ENCODE measurements around the gene FGF12. TPM values are rescaled to one million over a fixed set of nuclear protein-coding genes. Genes with fewer than 3 reads are reported as not detected.

Gene FGF12
- total RNA-seq, 2 experiments from 2014 or later = 0.06 to 1.7 TPM

- no TSS peak for BruUV-seq (replicated peaks)
- Histone ChIP-seq H3K27ac (ENCODE audit: low read depth, low read length, poor library complexity, severe bottlenecking) (no peak overlapping the region), H3K79me2 (ENCODE audit: insufficient read depth, low read depth, low read length) (no peaks in the 10 kb centered on the region), H3K4me2 (ENCODE audit: low read length) (no peak overlapping the region), H3K4me1 (ENCODE audit: insufficient read depth, low read length, poor library complexity, severe bottlenecking) (no peaks in the 10 kb centered on the region), H2AFZ (ENCODE audit: low read length) (no peak overlapping the region), H3K9me3 (ENCODE audit: low read length) (no peaks in the 10 kb centered on the region), H3K36me3 (ENCODE audit: insufficient read depth, low read length) (no peaks in the 10 kb centered on the region), H3K9me2 (ENCODE audit: insufficient read depth, low read length) (no peaks in the 10 kb centered on the region), H3K4me3 (ENCODE audit: low read depth, low read length, poor library complexity, severe bottlenecking) (no peak overlapping the region), H4K20me1 (ENCODE audit: insufficient read depth, low read length) (no peaks in the 10 kb centered on the region)
- no peak for DNase-seq (ENCODE audit: low spot score)
- ChIA-PET POLR2A (interaction anchor here (1.0 kb wide), 1 partner anchor 9 kb away, joined by 4 read pairs; no protein-coding TSS in a partner anchor), CTCF (ENCODE audit: unreplicated experiment) (no interaction called here)
- TF ChIP-seq, protein P1, sequence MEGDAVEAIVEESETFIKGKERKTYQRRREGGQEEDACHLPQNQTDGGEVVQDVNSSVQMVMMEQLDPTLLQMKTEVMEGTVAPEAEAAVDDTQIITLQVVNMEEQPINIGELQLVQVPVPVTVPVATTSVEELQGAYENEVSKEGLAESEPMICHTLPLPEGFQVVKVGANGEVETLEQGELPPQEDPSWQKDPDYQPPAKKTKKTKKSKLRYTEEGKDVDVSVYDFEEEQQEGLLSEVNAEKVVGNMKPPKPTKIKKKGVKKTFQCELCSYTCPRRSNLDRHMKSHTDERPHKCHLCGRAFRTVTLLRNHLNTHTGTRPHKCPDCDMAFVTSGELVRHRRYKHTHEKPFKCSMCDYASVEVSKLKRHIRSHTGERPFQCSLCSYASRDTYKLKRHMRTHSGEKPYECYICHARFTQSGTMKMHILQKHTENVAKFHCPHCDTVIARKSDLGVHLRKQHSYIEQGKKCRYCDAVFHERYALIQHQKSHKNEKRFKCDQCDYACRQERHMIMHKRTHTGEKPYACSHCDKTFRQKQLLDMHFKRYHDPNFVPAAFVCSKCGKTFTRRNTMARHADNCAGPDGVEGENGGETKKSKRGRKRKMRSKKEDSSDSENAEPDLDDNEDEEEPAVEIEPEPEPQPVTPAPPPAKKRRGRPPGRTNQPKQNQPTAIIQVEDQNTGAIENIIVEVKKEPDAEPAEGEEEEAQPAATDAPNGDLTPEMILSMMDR (conservative IDR thresholded peaks at IDR 0.05; ENCODE audit: low read length) = no peak
- intact Hi-C loops (cut with micrococcal nuclease; ENCODE audit: unreplicated experiment) = no loop called here
Measured at GRCh38 chr3:192737506-192737905, 10.2 kb upstream of the FGF12 start.

GRCh38 chr3:192731233-192731632 is 3.9 kb upstream of the FGF12 start:
- Histone ChIP-seq H3K27ac (ENCODE audit: low read depth, low read length, poor library complexity, severe bottlenecking) (no peak overlapping the region), H3K4me3 (ENCODE audit: low read depth, low read length, poor library complexity, severe bottlenecking) (no peak overlapping the region), H3K79me2 (ENCODE audit: insufficient read depth, low read depth, low read length) (no peaks in the 10 kb centered on the region), H4K20me1 (ENCODE audit: insufficient read depth, low read length) (no peaks in the 10 kb centered on the region; the same call in 1 of the 2 replicates), H2AFZ (ENCODE audit: low read length) (no peak overlapping the region), H3K36me3 (ENCODE audit: insufficient read depth, low read length) (no peaks in the 10 kb centered on the region), H3K4me2 (ENCODE audit: low read length) (no peak overlapping the region), H3K9me2 (ENCODE audit: insufficient read depth, low read length) (no peaks in the 10 kb centered on the region), H3K9me3 (ENCODE audit: low read length) (no peaks in the 10 kb centered on the region), H3K4me1 (ENCODE audit: insufficient read depth, low read length, poor library complexity, severe bottlenecking) (no peaks in the 10 kb centered on the region)
- intact Hi-C loops (cut with micrococcal nuclease; ENCODE audit: unreplicated experiment) = no loop called here
- POLR2A ChIA-PET = no interaction called here
- no peak for DNase-seq (ENCODE audit: low spot score)
- no TSS peak for BruUV-seq (replicated peaks)
- CTCF ChIA-PET (ENCODE audit: unreplicated experiment) = no interaction called here
- no peak for TF ChIP-seq EZH2phosphoT487 (IDR thresholded peaks at IDR 0.05; ENCODE audit: borderline replicate concordance, low read depth, low read length)
- TF ChIP-seq, protein P1 (conservative IDR thresholded peaks at IDR 0.05; ENCODE audit: low read length) = no peak

- Histone ChIP-seq H3K4me2 (ENCODE audit: low read length) (no peak overlapping the region), H3K4me3 (ENCODE audit: low read depth, low read length, poor library complexity, severe bottlenecking) (no peak overlapping the region), H3K36me3 (ENCODE audit: insufficient read depth, low read length) (no peaks in the 10 kb centered on the region), H3K9me2 (ENCODE audit: insufficient read depth, low read length) (no peaks in the 10 kb centered on the region), H3K4me1 (ENCODE audit: insufficient read depth, low read length, poor library complexity, severe bottlenecking) (no peaks in the 10 kb centered on the region), H3K9me3 (ENCODE audit: low read length) (no peaks in the 10 kb centered on the region), H3K27ac (ENCODE audit: low read depth, low read length, poor library complexity, severe bottlenecking) (no peak overlapping the region), H2AFZ (ENCODE audit: low read length) (no peak overlapping the region), H4K20me1 (ENCODE audit: insufficient read depth, low read length) (no peaks in the 10 kb centered on the region; the same call in 1 of the 2 replicates), H3K79me2 (ENCODE audit: insufficient read depth, low read depth, low read length) (no peaks in the 10 kb centered on the region)
- TF ChIP-seq, protein P1 (conservative IDR thresholded peaks at IDR 0.05; ENCODE audit: low read length) = no peak
- TF ChIP-seq EZH2phosphoT487 (IDR thresholded peaks at IDR 0.05; ENCODE audit: borderline replicate concordance, low read depth, low read length) = no peak
- DNase-seq (ENCODE audit: low spot score) = no peak
- BruUV-seq (replicated peaks) = no TSS peak
- POLR2A ChIA-PET = interaction anchor here (0.7 kb wide), 1 partner anchor 937 kb away, joined by 3 read pairs; no protein-coding TSS in a partner anchor
- CTCF ChIA-PET (ENCODE audit: unreplicated experiment) = no interaction called here
- intact Hi-C loops (cut with micrococcal nuclease; ENCODE audit: unreplicated experiment) = no loop called here
Measured at GRCh38 chr3:192726385-192726784, 956 bp downstream of the FGF12 start.

All from OCI-LY7 (cell line).